AG04450 (cell line): ENCODE data around the gene CDC42BPA. TPM values are rescaled to one million over a fixed set of nuclear protein-coding genes. Genes with fewer than 3 reads are reported as not detected.
A peak's percentile ranks its signal among the peaks of the same experiment; 100 is the strongest.

Source experiments
- CTCF ChIA-PET: fragments of 300-600, 350-600 bp; formaldehyde crosslinking; extraction: SDS; loops from one replicate; lab custom pipeline; 2022; ENCODE audit warnings: antibody characterized with exemption, inconsistent platforms; lab: Charles Lee
- POLR2A ChIA-PET: fragments of 350-600 bp; formaldehyde crosslinking; extraction: SDS; loops from one replicate; lab custom pipeline; 2021; ENCODE audit warnings: antibody characterized with exemption, inconsistent platforms; lab: Yijun Ruan, JAX
- DNase-seq: peaks from one replicate; pipeline ENCODE4 v3.0.0-alpha.2; 2011; ENCODE audit warnings: low read depth, low spot score
- H3K27ac ChIP-seq: one replicate; pipeline ENCODE4 v1.5.1; 2012; ENCODE audit warnings: low read depth, low read length, control low read depth
- H3K27me3 ChIP-seq: one replicate; pipeline ENCODE4 v1.6.0; 2012; ENCODE audit warnings: low read length; ENCODE audit not compliant: control insufficient read depth, insufficient read depth
- H3K4me3 ChIP-seq: 2 replicates; pipeline ENCODE4 v1.5.1; 2011; ENCODE audit warnings: mild to moderate bottlenecking, low read depth, low read length, control low read depth
- H3K9me3 ChIP-seq: 2 replicates; pipeline ENCODE4 v1.5.1; 2012; ENCODE audit warnings: low read length; ENCODE audit not compliant: control insufficient read depth, insufficient read depth
- CTCF ChIP-seq: IDR thresholded peaks from 2 replicates; pipeline ENCODE4 v1.5.1; 2011; ENCODE audit warnings: low read depth, low read length, control low read depth, inconsistent platforms
- polyA plus RNA-seq: library from polyadenylated mRNA; depleted of rRNA; stranded (reverse); fragments of >200 nt; gene quantifications from 2 replicates; pipeline ENCODE4 v1.2.3, GENCODE V29; 2011

The CDC42BPA gene
- polyA plus RNA-seq, 1 experiment = 30.7 TPM

DNA sequence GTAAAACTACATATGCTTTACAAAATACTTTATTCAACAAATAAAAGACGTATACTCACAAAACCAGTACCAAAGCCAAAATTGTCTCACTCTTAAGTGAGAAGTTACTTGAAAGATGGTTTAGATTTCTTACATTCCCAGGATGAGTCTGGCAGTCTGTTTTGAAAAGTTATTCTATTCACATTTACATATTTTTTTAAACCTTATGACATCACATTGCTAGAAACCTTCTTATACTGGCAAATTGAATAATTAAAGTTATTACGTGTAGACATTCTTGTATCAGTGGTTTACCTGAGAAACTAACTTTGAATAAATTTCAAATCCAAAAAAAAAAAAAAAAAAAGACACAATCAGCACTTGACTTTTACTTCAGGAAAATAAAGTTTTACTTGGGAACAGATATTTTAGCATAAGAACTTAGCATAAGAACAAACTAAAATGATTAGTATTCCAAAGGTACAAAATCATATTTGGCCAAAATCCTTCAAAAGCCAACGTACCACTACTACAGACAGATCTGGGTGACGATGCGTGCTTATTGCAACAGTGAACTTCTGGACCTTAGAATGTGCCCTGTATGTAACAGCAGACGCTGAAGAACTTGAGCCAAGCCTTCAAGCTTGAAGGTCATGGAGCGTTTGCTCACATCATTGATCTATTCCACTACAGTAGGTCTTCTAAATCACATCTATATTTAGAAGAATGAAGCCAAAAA lies 2.5 kb downstream of the CDC42BPA start:
- Histone ChIP-seq H3K27me3 (no peaks in the 10 kb centered on the region), H3K27ac (no peak overlapping the region), H3K9me3 (no peaks in the 10 kb centered on the region), H3K4me3 (peak overlapping the region; percentile 76)
- ChIA-PET CTCF (interaction anchor here (1.5 kb wide), 1 partner anchor 17 kb away, joined by 4 read pairs; no protein-coding TSS in a partner anchor), POLR2A (no interaction called here)
- DNase-seq = no peak
- TF ChIP-seq CTCF = no peak

- Histone ChIP-seq H3K4me3 (peak overlapping the region; percentile 76), H3K9me3 (no peaks in the 10 kb centered on the region), H3K27ac (no peak overlapping the region), H3K27me3 (no peaks in the 10 kb centered on the region)
- no peak for DNase-seq
- CTCF ChIA-PET = no interaction called here
- POLR2A ChIA-PET = no interaction called here
- no peak for TF ChIP-seq CTCF
Measured at GRCh38 chr1:227314014-227314848, 4.1 kb downstream of the CDC42BPA start.

GRCh38 chr1:227312361-227313025 lies 5.8 kb downstream of the CDC42BPA start:
- Histone ChIP-seq H3K27me3 (no peaks in the 10 kb centered on the region), H3K27ac (no peak overlapping the region), H3K4me3 (no peak overlapping the region), H3K9me3 (no peaks in the 10 kb centered on the region)
- DNase-seq = no peak
- CTCF ChIA-PET = interaction anchor here (0.6 kb wide), 1 partner anchor 431 kb away, joined by 3 read pairs; no protein-coding TSS in a partner anchor
- POLR2A ChIA-PET = no interaction called here
- no peak for TF ChIP-seq CTCF

- ChIA-PET POLR2A (interaction anchor here (0.6 kb wide), 1 partner anchor 328 kb away, joined by 5 read pairs; no protein-coding TSS in a partner anchor), CTCF (no interaction called here)
- H3K4me3 ChIP-seq = no peak overlapping the region
- H3K9me3 ChIP-seq = no peaks in the 10 kb centered on the region
- no peak for DNase-seq
- no peak for TF ChIP-seq CTCF
- H3K27ac ChIP-seq = no peak overlapping the region
- no peaks in the 10 kb centered on the region for H3K27me3 ChIP-seq
Measured at GRCh38 chr1:227311389-227312001, 6.8 kb downstream of the CDC42BPA start.
